NCI-H345 treated with DMSO at 0.1 percent for 48 hours (cell line): Measurements from ENCODE around the gene FDPS.
A peak's percentile ranks its signal among the peaks of the same experiment; 100 is the strongest.

Source experiments
- DNase-seq: peaks from one replicate; lab custom pipeline; 2025; ENCODE audit not compliant: unreplicated experiment; lab: John Stamatoyannopoulos, UW

FDPS gene

DNA sequence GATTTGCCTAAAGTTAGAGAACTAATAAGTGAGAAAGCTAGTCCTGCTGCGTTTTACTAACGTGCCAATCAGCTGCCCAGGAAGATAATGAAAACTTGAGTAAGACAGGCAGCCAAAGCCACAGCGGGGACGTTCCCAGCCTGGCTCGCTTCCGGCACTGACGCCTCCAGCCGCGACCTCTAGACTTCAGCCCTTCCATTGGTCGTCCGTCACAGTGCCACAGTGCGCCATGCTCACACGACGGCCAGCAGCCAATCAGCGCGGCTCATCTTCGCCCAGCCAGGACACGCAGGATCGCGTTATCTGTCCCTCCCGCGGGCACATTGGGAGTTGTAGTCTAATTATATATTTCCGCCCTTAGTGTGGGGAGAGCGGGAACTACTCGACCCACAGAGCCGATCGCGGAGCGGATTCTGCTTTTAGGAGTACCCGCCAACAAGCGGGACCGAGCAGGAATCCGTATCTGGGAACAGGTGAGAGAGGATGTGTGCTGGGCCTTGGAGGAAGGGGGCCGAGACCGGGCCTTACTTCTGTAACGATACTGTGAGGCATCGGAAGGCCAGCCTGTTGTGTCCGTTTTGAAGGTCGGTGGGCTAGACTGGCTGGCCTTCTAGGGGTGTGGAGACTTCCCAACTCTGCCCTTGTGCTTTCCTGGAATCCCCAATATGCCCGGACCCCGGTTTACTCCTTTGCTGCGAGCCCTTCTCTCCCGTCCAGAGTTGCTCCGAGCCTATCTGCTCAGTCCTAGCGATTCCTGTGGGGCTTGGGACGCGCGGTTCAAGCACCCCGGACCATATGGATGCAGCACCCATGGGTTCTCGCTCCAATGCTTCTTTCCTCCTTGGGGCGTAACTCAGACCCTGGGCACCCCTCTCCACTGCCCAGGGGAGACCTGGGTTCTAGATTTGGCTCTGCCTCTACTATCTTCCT lies at the start of gene FDPS:
Gene FDPS (plus strand): TSS at position 374 of the 930 bp plus-strand sequence. CDS start 924 bp downstream, outside the sequence.
- peak; percentile 100 for DNase-seq

DNA sequence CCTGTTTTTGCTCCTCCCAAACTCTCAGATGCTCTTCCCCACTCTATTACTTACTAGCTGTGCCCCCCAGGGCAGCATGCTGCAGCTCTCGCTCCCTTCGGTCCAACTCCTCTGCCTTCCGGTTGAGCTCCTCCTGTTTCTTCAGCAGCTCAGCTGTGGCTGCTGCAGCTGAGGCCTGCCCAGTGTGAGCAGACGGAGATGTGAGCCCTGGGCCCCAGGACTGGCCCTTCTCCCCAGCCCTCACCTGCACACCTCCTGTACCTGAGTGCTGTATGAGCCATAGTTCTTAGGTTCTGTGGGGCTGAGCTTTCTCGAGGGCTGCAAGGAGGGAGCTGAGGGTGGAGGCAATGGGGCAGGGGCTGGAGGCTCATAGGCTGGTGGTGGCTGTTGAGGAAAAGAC lies 48.4 kb upstream of the FDPS start:
- no peak for DNase-seq

DNA sequence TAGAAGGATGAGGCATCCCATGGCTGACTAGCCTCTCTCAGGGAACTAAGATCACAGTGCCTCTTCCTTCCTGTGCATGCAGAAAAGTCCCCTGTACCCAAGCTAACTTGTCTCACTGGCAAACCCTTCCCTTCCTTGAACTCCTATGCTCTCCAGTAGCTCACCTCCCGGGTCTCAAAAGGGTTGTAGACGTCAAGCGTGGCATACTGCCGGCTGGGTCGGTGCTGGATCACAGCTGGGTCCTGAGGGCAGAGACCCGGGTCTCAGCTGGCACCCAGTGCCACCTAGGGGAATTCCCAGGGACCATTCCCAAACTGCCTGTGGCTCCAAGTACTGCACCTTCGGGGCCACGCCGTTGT lies 47.2 kb upstream of the FDPS start:
- DNase-seq: no peak

DNA sequence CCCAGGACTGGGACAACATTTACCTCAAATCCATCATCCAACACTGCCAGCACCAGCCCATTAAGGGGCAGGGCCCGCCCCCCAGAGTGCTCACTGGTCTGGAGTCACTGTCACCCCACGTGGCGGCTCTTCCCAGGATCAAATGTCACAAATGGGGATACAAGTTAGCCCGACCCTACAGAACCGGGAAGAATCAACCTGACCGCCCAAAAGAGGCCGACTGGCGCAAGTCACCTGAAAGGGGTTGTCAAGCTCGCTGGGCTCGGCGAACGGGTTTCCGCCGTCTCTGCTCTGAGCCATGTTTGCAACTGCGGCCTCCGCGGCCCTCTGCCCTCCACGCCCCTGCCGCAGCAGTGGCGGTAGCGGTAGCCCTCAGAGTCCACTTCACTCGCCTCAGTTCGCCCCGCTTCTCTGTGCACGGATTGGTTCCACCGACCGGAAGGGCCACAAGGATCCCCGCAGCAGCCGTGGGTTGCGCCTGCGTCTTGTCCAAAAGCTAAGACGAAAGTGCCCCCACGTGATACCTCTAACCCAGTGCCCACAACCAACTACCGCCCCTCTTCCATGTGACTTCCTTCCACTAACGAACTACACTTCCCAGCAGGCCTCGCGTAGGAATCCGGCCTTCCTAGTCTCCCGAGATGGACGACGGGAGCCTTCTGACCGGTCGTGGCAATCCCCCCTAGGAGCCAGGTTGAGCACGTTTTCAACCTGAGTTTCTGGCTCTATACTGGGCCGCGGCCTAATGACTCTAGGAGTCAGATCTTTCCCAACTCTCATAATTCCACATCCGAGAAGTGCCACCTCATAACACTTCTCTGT lies 46.6 kb upstream of the FDPS start, which contains the start of gene SCAMP3:
Gene SCAMP3 (minus strand): TSS at position 509 of the 822 bp plus-strand sequence. CDS start 209 bp downstream, at position 300.
- DNase-seq: peak; percentile 100

DNA sequence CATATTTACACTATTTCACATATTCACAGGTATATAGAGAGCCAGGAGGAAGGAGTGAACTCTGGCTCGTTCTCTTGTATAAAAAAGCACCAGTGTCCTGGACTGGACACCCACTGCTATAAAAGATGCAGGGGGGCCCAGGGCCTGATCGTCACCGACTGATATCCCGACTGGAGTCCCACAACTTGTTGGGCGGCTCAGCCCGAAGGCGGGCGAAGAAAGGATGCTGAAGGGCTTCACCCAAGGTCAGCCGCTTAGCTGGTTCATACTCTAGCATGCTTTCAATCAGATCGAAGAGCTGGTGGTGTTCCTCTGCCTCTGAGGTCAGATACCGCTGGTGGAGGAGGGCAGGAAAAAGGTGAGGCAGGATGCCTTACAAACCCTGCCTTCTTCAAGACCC lies 45.6 kb upstream of the FDPS start:
- no peak for DNase-seq

DNA sequence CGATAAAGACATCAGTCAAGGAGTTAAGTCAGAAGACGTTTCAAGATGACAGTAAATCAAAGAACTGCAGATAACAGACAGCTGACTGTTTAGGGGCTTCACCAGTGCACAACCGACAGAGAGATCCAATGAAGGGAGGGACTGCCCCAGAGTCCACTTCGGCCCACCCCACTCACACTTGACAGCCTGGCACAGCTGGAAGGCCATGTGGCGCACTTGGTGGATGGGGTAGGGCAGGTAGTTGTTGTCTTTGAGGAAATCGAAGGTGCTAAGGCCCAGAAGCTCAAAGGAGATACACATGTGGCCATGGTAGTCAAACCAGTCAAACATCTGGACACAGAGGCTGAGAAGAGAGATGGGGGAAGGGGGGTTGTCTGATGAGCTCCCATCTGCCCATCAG lies 42.1 kb upstream of the FDPS start:
- DNase-seq: no peak

DNA sequence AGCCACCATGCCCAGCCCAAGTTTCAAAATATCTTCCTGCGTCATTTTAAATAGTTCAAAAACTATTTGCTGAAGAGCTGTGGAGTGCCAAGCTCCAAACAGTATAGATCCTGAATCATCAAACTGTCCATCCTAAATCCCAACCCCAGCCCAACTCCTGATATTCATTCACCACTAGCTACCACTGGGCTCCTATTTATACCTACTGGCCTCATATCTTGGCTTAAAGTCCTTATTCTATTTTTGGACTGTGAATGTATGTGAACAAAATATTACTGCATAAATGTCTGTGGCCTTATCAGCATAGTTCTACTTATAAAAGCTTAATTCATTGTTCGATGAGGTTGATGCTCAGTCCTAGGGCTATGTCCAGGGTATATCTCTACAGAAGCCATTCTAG lies 41.3 kb upstream of the FDPS start:
- DNase-seq: no peak

DNA sequence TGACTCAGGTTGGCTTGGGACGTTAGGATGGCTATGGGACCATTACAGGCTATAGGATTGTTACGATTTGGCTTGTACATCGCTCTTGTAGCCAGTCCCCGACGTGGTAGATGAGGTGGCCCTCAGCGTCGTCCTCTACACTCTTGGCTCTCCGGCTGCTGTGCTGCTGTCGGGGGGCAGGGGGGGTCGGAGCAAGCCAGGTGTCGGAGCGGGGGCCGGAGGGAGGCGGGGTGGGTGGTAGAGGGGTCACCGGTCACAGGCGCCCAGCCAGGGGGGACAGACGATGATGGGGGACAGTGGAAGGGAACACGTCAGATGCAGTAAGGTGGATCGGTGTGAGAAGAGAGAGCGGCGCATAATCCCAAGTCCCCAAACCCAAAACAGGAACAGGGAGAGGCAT lies 40.0 kb upstream of the FDPS start:
- DNase-seq: no peak

DNA sequence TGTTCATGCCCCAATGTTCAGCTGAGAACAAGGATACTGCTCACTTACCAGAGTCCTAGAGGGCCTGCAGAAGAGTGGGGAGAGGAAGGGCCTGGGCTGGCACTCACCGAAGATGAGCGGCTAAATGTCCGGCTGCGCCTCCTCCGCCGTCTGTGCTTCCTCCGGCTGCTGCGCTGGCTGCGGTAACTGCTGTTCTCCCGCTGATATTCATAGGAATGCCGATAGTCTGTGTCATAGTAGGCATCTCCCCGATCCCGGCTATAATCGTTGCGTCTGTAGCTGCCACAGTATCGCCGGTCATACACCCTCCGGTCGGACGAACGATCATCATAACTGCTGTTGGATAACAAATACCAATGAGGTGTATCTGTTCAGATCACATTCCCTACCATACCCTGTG lies 39.3 kb upstream of the FDPS start:
- no peak for DNase-seq

DNA sequence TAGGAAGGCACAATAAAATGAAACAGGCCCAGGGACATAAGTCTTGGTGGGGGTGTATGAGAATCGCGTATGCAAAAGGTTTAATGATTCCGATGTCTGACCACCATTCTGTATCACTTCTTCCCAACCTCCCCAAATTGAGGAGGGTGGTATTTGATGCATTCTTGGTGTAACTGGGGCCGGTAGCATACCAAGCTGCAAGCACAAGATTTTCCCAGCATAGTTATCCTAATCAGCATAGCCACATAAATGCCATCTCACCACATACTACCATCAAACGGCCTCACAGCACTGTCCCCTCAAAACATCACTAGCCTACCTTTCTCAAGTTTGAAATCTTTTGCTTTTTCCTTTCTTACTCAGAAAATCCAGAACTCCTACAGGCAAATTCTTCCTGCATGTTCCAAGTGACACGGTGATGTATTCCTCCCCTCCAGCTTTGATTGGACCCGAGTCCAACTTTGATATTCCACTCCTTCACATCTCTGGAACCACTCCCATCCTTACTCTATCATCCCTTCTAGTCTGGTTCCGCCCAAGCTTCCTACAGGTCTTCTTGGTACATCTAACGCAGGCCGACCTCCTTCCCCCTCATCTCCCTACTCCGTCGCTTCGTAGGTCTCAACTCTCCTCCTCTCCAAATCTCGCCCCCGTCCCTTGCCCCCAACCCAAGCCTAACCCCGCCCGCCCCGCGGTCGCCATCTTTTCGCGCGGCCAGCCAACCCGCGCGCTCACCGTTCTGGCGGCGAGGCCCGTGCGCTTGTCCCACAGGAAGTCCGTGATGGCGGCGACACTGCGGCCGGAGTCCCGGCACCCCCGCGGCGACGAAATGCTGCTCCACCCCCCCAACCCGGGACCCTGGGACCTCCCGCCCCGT lies 36.0 kb upstream of the FDPS start:
- peak; percentile 81 for DNase-seq

DNA sequence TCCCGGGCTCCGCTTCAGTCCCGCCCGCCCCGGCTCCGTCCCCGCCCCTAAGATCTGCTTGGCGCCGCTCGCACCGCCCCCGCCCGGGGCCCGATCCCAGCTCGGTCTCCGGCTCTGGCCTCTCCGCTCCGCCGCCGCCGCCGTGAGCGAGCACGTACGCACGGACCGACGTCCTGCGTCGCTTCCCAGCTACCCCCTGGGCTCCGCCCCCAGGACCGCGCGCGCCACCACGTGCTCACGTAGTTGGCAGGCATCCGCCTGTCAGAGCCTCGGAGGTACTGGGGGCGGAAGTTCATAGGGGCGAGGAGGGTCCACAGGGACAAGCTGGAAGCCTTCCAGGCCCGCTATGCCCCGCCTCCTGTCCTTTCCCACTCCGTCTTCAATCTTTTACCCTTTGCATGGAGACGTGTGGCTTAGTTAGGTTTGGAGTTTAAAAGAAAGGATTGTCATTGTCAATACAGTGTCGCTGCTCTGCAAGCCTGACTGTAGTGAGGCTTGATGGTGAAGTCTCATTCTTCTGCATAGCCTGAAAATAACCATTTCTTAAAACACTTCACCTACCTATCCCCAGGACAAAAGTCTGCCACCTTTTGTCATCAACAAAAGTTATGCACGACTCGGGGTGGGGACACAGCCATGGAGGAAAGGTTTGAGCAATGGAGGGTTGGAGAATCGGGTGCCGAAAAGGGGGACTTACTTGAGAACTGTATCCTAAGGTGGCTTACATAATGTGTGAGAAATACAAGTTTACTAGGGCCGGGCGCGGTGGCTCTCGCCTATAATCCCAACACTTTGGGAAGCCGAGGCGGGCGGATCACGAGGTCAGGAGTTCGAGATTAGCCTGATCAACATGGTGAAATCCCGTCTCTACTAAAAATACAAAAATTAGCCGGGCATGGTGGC lies 35.1 kb upstream of the FDPS start, which contains the start of gene CLK2:
Gene CLK2 (minus strand): TSS at position 162 of the 903 bp plus-strand sequence. CDS start 2,527 bp downstream, outside the sequence.
- peak; percentile 99 for DNase-seq

DNA sequence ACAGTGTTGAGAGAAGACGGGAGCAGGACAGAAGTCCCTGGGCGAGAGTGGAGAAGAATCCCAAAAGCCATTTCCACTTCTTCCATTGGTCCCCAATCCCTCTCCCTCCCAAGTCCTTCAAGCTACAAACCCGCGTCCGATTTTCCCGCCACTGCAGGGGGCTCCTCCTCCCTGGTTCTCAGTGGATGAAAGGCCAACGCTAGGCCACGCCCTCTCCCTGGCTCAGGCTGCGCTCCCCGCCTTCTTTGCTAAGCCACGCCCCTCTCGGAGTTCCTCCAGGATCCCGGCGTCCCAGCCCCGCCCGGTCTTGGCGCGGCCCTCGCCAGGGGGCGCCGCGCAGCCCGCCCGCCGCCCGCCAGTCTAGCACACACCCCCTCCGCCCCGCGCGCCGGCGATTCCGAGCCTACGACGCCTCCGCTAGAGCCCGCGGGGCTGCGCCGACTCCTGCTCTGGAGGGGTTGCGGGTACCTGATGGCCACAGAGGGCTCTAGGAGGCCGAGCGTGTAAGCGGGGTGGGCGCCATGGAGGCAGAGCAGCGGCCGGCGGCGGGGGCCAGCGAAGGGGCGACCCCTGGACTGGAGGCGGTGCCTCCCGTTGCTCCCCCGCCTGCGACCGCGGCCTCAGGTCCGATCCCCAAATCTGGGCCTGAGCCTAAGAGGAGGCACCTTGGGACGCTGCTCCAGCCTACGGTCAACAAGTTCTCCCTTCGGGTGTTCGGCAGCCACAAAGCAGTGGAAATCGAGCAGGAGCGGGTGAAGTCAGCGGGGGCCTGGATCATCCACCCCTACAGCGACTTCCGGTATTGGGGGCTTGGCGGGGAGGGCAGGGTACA lies 31.4 kb upstream of the FDPS start, which contains the start of gene HCN3:
Gene HCN3 (plus strand): TSS at position 394 of the 832 bp plus-strand sequence. CDS start 128 bp downstream, at position 522.
- peak; percentile 100 for DNase-seq

DNA sequence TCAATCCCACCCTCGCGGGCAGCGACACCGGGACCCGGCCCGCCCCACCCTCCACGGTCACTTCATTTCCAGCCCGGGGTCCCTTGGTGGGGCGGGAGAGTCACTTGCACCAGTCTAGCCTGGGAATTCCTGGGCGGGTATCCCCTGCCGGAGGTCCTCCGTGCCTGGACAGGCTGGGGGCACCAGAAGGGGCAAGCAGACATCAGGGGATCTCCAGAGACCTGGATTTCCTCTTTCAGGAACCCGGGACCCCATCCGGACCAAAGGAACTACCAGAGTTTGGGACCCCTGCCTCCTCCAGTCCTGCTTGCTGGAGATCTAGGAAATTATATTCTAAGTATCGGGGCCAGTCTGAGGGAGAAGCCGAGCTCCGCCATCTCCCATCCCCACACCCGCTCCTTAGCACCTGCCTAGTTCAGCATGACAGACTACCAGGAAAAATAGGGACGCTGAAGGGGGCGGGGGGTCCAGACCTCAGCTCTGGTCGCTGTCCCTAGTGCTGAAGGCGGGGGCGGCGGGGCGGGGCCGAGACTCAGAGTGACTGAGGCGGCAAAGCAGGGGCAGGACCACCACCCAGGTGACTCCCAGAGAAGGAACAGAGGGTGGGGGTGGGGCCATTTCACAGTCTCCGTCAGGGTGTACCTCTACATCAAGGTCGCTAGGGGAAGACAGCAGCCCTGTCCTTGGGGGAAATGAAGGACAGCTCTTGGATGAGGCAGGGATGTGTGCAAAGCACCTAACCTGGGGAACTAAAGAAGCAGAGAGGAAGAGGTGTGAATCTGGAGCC lies 30.6 kb upstream of the FDPS start:
- peak; percentile 80 for DNase-seq

DNA sequence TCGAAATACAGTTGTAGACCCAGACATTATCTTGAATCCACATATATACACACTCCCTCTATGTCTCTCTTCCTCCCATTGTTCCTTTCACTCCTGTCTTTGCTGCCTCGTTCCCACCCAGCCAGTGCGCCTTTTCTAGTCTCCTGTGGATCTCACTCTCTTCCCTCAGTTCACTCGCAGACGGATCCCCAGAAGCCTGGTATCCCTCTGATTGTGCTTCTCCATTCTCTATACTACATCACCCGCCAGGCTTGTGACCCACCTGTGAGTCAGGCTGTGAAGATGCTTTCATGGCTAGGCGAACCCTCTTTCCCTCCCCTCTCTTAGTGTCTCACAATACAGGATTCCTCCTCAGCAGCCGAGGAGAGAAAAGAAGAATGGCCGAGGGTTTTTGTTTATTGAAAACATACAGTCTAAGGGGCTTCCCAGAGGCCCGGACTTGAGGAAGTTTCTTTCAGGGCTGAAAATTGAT lies 29.9 kb upstream of the FDPS start:
- no peak for DNase-seq

DNA sequence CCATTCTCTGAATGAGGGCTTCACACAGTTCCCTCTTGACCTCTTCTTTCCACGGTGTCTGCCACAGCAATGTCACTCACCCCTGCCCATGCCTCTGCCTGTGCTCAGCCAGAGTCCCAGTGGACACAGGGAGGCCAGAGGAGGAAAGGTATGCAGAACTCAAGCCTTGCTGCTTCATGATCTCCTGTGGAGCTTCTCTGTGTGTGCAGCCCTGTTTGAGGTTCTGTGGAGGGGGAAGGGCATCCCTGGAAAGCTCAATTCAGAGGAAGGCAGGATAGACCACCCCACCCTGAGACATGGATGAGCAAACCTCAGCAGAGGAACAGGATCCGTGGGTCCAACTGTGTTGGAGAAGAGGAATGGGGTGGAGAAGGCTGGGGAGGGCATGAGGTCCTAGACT lies 29.4 kb upstream of the FDPS start:
- DNase-seq: no peak

DNA sequence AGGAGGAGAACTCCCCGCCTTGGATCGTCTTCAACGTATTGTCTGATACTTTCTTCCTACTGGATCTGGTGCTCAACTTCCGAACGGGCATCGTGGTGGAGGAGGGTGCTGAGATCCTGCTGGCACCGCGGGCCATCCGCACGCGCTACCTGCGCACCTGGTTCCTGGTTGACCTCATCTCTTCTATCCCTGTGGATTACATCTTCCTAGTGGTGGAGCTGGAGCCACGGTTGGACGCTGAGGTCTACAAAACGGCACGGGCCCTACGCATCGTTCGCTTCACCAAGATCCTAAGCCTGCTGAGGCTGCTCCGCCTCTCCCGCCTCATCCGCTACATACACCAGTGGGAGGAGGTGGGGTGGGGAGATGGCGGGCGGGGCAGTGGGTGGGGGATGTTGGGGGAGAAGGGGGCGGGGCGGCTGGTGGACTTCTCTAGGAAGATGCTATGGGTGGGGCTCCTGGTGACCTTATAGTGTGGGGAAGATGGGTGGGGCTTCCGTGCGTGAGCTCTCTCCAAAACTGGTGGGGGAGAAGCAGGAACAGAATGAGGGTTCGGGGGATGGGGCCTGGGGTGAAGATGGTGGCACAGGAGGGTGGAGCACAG lies 26.1 kb upstream of the FDPS start:
- no peak for DNase-seq

DNA sequence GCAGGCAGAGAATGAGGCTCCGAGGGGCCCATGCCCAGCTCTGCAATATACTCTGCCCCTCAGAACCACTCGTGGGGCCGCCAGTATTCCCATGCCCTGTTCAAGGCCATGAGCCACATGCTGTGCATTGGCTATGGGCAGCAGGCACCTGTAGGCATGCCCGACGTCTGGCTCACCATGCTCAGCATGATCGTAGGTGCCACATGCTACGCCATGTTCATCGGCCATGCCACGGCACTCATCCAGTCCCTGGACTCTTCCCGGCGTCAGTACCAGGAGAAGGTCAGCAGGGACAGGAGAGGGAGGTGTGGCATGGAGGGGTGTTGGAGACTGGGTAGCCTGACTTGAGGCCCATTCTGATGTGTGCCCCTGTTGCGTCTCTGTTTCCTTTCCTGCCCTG lies 24.2 kb upstream of the FDPS start:
- no peak for DNase-seq
